Activated naive CD4-positive, alpha-beta T cell treated with anti-CD3 and anti-CD28 coated beads, Interleukin-2, amount 50 U/mL, for 16 hours (primary cell): ENCODE results near the gene DONSON.

ENCODE experiments used
- DNase-seq: peaks from one replicate; pipeline ENCODE4 v3.0.0-alpha.2; 2020

The DONSON gene

GRCh38 chr21:33540711-33541104 lies 47.8 kb downstream of the DONSON start:
- DNase-seq: no peak

GRCh38 chr21:33539616-33540015 lies 48.9 kb downstream of the DONSON start:
- no peak for DNase-seq

- DNase-seq: no peak
These were observed 51.3 kb downstream of the DONSON start for GRCh38 chr21:33537212-33537611.

- no peak for DNase-seq
These were observed 57.5 kb downstream of the DONSON start for GRCh38 chr21:33531007-33531406.
